ENCODE data around the gene COPE.
"Not testable (repeated sequence)": the region's sequence is repeated elsewhere in the genome, so short reads cannot be mapped to it uniquely, and the experiment has no call there.

Gene COPE

DNA sequence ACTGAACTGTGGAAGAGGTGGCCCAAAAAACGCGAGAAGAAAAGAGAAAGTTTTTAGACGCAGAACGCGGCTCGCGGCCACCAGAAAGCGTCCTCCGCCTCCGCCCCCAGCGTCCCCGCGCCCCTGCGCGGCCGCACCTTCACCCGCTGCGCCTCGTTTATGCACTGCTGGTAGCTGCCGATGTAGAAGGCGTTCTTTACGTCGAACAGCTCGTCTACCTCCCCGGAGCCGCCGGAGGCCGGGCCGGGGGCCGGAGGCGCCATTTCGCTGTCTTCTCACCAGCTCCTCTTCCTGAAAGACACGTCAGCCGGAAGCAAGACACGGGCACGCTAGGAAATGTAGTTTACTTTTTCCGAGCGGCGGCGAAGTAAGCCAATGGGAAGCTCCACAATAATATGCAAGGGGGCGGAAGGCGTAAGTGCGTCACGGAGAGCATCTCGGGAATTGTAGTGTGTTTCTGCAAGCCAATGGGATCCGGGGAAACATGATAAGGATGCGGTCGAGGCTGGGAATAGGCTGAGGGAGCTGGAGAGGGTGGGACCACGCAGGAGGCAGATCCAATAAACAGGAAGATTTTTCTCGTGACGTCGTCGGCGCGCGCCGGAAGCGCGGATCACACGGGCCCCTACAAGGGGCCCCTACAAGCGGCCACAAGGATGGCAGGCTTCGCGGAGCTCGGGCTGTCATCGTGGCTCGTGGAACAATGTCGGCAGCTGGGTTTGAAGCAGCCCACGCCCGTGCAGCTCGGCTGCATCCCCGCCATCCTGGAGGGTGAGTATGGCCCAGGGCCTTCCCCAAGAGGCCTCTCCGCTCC, at the start of gene COPE, which contains the start of gene DDX49:
Gene COPE, minus strand, starts transcription at position 302 of the 814 bp plus-strand sequence. Its CDS starts 39 bp downstream, at position 263.
Gene DDX49, plus strand, starts transcription at position 630 of the 814 bp plus-strand sequence. Its CDS starts 27 bp downstream, at position 657.
- peak; percentile 99 for DNase-seq

DNA sequence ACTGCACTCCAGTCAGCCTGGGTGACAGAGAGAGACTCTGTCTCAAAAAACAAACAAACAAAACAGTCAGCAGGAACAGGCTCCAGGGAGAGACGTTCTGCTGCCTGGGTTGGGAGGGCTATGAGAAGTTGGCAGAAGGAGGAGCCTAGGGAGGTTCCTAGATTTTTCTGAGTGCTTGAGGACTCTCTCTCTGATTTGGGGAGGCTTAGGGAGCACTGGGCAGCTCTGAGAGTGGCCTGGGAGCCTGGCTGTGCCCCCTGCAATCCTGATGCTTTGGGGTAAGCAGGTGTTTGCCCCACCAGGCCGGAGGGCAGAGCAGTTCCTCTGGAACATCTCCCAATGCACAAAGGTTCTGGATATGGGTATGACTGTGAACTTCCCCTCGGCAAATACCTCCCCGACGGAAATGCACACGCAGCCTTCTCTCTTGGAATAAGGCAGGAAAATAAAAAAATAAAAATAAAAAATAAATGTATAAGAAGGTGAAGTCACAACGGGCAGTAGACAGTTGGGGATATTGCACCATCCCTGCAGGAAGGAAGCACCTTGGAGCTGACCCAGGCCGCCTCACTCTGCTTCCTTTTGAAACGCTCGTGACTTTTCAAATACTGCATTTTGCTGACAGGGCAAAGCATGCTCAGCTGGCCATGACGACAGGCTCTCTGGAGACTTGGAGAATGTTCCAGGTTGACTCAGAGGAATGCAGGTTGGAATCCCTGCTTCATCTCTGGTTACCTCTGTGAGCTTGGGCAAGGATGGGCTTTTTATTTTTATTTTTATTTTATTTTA, 48.4 kb upstream of the COPE start:
- no peak for DNase-seq

DNA sequence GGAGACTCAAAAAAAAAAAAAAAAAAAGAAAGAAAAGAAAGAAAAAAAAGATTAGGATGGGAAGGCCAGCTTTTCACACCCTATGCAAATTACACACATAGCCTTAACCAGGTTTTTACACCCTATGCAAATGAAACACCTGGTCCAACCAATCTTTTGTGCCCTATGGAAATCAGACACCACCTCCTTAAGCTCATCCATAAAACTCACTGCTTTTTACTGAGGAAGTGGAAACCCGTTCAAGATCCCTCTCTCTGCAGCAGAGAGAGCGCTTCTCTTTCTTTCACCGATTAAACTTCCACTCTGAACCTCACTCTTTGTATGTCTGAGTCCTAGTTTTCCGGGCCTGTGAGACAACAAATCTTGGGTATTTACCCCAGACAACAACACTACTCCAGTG, 47.1 kb upstream of the COPE start:
- DNase-seq, result no peak

DNA sequence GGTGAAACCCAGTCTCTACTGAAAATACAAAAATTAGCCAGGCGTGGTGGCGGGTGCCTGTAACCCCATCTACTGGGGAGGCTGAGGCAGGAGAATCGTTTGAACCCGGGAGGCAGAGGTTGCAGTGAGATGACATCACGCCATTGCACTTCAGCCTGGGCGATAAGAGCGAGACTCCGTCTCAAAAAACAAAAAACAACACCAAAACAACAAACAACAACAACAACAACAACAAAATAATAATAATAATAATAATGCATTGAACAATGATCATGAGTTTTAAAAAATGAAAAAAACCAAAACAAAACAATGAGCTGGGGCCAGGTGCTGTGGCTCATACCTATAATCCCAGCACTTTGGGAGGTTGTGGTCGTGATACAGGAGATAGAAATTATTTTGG, 44.9 kb upstream of the COPE start:
- no peak for DNase-seq

DNA sequence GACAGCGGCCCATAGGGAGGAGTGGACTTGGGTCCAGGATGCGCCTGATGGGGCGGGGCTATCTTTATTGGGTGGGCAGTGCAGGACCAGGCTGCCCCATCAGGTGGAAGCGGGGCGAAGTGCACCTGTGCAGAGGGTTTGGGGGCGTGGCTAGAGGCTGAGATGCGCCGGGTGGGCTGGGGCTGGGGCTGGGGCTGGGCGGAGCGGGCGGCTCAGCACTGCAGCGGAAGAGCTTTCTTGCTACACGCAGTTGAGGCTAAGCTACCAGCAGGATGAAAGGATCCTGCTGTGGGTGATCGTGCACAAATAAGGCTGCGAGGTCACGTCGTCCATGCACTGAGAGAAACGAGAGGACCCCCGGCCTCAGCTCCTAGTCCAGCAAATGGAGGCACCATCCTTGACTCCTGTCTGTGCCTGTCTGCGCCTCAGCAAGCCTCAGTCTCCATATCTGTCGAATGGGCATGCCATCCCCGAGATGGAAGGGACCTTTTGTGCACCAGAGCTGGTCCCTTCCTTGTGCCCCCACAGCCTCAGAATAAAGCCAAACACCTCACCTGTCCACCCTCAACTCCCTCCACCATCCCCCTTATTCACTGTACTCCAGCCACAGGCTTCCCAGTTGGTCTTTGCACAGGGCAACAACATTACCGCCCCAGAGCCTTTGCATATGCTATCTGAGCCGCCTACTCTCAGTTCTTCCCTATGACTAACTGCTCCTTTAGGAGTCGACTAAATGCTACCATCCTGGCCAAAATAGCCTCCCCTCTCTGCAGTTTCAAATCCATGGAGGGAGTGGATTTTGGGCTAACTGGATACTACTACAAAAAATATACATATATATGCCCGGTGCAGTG, 42.8 kb upstream of the COPE start:
- DNase-seq, result no peak

DNA sequence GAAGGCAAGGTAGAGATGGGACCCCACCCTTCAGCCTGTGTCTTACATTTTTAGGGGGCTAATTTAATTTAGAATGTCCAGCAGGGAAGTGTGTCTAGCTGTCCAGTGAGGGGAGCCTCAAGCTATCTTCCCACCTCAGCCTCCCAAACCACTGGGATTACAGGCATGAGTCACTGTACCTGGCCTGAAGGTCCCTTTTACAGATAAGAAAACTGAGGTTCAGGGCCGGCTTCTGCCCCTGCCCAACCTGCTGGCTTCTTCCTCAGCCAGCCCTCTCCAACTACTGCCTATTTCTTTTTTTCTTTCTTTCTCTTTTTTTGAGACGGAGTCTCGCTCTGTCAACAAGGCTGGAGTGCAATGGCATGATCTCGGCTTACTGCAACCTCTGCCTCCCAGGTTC, 41.2 kb upstream of the COPE start:
- no peak for DNase-seq

DNA sequence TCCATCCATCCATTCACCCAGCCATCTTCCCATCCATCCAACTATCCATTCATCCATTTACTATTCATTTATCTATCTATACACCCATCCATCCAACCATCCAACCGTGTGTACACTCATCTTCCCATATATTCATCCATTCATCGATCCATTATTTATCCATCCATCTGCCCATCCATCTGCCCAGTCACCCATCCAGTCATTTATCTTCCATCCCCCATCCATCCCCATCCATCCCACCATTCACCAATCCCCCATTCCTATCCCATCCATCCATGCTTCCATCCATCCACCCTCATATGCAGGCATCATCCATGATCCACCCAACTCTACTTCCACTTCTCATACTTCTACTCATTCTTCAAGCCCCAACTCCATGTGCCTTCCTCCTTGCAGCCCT, 35.9 kb upstream of the COPE start:
- no peak for DNase-seq

DNA sequence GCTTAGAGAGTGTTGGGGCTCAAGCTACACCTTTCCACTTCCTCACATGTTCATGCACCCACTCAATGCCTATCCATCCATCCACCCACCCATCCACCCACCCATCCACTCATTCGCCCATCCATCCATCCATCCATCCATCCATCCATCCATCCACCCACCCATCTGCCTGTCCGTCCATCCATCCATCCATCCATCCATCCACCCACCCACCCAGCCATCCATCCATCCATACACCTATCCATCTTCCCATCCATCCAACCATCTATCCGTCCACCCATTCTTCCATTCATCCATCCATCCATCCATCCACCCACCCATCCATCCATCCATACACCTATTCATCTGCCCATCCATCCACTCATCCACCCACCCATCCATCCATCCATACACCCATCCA, 34.9 kb upstream of the COPE start:
- DNase-seq, result no peak

DNA sequence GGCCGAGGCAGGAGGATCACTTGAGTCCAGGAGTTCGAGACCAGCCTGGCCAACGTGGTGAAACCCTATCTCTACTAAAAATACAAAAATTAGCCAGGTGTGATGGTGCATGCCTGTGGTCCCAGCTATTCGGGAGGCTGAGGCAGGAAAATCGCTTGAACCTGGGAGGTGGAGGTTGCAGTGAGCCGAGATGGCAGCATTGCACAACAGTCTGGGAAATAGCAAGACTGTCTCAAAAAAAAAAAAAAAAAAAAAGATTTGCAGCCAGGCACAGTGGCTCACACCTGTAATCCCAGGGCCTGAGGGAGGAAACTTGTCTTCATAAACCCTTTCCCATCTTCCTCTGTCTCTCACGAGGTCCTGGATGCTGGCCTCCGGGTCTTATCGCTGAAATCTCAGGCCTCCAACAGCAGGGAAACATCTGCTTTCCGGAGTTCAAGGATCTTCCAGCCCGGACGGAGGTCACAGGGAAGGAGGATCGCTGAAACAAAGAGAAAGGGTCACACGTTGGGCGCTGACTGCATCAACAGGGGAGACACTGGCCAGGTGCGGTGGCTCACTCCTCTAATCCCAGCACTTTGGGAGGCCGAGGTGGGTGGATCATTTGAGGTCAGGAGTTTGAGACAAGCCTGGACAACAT, 33.3 kb upstream of the COPE start:
- not testable (repeated sequence) for DNase-seq

DNA sequence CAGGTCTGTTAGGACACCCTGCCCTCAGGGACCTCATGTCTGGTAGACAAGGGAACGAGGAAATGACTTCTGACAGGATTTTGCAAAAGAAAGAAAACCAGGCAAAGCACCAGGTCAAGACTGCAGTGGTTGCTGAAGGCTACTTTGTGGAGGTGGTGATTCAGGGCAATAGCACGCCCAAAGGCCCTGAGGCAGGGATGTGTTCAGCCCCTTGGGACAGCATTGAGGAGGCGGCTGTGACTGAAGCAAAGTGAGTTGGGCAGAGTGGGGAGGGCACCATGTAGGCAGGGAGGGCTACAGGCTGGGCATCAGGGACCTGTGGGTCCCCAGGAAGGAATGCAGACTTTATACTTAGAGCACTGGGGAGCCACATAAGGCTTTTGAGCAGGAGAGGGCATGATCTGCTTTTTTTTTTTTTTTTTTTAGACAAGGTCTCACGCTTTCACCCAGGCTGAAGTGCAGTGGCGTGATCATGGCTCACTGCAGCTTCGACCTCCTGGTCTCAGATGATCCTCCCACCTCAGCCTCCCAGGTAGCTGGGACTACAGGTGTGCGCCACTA, 32.6 kb upstream of the COPE start:
- DNase-seq, result no peak

DNA sequence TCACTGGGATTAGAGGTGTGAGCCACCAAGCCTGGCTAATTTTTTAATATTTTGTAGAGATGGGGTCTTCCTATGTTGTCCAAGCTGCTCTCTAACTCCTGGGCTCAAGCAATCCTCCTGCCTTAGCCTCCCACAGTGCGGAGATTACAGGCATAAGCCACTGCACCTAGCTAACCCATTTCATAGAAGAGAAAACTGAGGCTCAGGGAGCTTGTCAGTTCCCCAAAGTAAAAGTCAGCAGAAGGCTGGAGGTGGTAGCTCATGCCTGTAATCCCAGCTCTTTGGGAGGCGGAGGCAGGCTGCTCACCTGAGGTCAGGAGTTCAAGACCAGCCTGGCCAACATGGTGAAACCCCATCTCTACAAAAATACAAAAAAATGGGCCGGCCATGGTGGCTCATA, 30.7 kb upstream of the COPE start:
- no peak for DNase-seq

DNA sequence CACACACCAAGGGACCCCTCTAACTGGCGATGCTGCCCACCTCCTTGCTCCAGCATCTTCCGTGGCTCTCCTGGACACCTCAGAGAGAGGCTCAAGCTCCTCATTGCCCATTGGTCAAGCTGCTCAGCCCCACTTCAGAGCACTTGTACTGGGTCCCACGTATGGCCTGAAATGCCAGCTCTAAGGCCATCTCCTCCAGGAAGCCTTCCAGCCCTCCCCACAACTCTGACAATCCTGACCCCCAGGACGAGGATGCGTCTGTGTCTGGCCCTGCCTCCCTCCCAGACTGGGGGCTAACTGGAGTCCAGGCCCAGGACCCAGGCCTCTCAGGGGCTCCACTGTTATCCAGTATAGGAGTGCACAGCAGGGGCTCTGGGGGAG, 29.8 kb upstream of the COPE start:
- no peak for DNase-seq

DNA sequence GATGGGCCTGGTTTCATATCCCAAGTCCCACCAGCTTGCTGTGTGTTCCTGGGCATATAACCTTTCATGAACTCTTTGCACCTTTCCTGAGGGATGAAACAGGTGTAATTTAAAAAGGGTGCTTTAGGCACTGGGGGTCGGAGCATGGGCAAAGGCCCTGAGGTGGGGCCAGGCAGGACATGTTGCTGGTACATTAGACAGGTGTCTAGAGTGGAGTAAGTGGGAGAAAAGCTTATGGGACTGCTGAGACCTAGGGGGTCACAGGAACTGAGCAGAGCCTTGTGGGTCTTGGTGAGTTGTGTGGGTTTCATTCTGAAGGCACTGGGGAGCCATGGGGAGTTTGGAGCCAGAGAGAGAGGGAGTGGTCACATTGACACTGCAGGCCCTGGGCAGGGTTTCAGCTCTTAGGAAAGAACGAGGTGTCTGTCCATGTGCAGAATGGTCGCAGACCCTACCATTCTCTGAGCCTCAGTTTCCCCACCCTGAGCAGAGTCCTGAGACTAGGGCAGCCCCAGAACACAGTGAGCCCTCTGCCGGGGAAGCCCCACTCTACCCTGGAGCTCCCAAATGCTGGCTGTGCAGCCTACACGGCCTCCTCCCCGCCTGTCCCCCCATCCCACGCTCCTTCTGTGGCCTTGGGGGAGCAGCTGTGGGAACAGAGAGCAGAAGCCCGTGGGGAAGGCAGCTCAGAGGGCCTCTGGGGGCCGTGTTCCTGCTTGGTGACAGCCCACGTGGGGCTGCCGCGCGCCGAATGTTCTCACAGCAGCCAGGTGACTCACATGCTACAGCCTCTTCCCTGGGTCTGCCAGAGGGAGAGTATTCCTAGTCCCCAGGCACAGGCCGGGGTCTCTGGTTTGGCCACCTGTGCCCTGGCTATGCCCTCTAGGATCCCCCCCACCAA, 29.1 kb upstream of the COPE start:
- no peak for DNase-seq

DNA sequence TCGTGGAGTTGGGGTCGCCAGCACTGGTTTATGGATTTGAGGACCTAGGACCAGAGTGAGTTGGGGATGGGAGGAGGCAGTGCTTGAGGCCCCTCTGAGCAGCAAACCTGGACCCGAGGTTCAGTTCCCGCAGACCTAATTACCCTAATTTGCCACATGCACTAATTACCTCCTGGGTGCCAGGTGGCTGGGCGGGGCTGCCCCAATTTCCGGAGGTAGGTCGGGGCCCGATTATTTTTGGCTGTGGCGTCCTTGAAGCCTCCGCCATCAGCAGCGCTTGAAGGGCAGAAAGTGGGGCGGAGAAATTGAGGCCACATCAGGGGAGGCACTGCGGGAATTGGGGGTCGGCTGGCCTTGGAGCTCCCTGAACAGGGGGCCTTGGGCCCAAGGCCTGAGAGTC, 27.7 kb upstream of the COPE start:
- DNase-seq, result no peak

DNA sequence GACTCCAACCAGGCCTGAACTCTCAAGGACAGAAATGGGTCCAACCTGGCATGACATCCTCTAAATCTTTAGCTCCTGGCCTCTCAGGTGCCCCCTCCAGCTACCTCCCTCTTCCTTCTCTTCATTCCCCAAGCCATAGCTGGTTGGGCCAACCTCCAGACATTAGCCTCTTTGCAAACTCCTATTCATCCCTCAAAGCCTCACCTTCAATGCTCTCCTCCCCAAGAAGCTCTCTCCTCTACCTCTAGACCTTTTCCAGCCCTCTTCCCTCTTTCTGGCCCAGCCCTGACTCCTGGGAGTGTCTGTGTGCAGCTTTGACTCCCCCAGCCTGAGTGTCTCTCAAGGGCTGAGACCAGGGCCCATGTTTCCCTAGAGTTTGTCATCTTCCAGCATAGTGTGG, 27.1 kb upstream of the COPE start:
- DNase-seq, result no peak

DNA sequence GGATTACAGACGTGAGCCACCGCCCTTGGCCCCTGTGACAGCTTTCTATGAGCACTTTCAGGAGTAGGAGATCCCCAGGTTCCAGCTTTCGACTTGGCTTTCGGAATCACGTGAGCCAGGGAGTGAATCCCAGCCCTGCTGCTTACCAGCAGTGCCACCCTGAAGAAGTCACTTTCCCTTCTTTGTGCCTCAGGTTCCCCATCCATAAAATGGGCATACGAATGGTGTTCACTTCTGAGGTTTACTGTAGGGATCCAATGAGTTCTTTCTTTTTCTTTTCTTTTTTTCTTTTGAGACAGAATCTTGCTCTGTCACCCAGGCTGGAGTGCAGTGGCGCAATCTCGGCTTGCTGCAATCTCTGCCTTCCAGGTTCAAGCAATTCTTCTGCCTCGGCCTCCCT, 26.1 kb upstream of the COPE start:
- no peak for DNase-seq

DNA sequence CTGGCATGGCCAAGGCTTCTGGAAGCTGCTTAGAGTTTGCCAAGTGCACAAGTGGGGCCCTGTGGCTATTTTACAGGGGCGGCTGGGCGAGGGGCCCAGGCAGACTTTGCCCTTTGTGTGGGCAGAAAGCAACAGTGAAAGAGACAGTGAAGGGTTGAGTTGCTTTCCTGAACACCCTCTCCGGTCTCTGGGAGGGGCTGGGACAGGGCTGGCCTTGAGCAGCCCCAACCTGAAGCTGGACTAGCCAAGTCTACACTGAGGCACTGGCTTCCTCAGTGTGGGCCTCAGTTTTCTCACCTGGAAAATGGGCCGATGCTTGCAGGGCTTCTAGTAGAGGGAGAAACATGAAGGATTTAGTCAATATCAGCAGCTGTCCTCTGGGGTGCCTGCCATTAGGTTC, 24.3 kb upstream of the COPE start:
- no peak for DNase-seq

DNA sequence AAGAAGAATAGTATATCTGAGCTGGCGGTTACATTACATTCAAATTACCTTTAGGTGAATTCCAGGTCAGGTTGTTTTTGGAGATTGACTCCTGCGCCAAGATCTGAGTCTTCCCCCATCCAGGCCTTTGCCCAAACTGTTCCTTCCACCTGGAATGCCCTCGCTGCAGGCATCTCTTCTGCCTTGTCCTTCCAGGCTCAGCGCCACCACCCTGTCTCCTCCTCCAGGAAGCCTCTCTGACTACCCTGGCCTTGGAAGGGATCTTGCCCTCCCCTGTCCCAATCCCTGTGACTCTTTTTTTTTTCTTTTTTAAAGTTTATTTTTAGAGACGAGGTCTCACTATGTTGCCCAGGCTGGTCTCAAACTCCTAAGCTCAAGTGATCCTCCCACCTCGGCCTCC, 23.5 kb upstream of the COPE start:
- no peak for DNase-seq

DNA sequence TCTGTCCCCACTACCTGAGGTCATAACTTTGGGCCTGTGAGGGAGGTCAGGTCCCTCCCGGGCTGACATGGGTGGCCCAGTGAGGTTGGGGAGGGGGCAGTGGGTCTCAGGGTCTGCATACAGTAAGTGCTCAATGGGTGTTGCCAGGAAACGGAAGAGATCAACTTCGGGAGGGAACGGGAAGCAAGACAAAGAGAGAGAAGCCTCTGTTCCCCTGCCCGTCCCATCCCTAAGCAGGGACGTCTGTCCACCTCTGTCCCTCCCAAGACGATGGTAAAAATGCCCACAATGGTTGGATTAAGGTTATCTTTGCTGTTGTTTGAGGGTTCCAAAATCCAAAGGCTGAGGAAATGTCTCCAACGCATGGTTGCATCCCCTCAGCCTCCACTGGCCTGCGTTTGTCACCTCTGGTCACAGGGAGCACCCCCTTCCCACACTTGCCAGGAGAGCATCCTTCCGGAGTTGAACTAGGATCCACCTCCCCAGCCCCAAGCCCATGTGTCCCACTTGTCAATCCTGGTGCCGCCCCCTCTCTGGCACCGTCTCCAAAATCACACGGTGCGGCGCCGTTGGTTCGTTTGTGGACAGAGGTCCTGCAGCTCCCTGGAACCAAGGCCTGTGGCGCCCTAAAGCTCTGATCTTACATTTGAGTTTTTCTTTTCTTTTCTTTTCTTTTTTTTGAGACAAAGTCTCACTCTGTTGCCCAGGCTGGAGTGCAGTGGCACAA, 22.6 kb upstream of the COPE start:
- DNase-seq, result no peak

DNA sequence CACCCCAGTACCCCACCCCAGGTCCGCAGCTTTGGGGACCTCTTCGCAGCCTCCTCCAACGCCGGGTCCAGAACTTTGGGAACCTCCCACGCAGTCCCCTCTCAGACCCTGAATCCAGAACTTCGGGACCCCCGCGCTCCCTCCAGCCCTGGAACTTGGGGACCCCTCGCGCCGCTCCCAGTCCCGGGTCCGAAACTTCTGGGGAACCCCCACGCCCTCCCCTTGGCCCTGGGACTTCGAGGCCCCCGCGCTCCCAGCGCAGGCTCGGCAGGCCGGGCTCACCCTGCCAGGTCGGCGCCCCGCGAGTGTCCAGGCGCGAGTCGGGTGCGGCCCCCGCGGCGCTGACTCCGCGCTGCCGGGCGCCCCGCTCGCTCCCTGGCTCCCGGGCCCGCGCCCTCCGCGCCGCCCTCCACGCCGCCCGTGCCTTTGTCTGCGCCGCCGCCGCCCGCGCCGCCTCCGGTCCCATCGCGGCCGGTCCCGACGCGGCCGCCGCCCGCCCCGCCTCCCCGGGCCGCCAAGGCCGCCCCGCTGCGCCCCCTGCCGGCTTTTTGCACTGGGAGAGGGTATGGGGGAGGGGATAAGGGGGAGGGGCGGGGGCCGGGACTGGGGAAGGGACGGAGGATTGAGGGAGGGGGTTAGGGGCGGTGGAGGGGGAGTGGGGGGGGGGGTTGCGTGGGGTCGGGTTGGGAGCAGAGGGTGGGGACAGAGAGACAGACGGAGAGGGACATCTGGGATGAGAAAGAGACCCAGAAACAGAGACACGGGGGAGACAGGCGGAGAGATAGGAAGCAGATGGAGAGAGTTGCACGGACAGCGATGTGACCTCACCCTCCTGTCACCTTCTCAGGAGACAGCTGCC, 21.8 kb upstream of the COPE start, which contains the start of gene HOMER3:
Gene HOMER3, minus strand, starts transcription at position 449 of the 859 bp plus-strand sequence. CDS start 2,235 bp downstream, outside the sequence.
- peak; percentile 32 for DNase-seq

Data from NCI-H2029 (cell line).